HG03159 (cell line): Measurements from ENCODE around the gene PCSK9.

Experiments
- ATAC-seq: cut with Tn5 transposase; IDR thresholded peaks from one replicate; pipeline ENCODE4 v1.9.1; 2021; ENCODE audit warnings: mild to moderate bottlenecking, moderate library complexity; ENCODE audit not compliant: unreplicated experiment

Gene PCSK9

DNA sequence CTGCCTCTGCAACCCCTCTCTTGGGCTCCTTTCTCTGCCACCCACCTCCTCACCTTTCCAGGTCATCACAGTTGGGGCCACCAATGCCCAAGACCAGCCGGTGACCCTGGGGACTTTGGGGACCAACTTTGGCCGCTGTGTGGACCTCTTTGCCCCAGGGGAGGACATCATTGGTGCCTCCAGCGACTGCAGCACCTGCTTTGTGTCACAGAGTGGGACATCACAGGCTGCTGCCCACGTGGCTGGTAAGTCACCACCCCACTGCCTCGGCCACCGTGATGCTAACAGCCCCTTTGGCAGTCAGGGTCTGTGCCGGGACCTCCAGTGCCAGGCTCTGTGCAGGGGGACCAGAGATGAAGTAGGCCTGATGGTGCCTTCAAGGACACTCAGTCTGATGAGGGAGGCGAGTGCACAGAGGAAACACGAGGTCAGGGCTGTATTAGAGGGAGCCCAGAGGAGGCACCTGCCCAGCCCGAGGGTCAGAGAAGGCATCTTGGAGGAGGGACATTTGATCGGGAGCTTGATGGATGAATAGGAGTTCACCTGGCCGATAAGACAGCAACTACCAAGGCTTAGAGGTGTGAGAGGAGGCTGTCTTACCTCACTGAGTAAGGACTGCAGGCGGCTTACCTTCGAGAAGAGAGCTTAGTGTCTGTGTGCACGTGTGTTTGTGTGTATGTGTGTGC is 18.1 kb downstream of the PCSK9 start:
- ATAC-seq = no peak

DNA sequence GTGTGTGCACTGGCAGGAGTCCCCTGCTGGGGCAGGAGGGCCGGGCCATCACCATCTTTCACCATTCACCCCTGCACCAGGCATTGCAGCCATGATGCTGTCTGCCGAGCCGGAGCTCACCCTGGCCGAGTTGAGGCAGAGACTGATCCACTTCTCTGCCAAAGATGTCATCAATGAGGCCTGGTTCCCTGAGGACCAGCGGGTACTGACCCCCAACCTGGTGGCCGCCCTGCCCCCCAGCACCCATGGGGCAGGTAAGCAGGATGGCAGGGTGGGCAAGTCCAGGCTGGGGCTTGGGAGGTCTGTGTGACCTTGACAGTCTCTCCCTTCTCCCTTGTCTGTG is 18.6 kb downstream of the PCSK9 start:
- no peak for ATAC-seq

DNA sequence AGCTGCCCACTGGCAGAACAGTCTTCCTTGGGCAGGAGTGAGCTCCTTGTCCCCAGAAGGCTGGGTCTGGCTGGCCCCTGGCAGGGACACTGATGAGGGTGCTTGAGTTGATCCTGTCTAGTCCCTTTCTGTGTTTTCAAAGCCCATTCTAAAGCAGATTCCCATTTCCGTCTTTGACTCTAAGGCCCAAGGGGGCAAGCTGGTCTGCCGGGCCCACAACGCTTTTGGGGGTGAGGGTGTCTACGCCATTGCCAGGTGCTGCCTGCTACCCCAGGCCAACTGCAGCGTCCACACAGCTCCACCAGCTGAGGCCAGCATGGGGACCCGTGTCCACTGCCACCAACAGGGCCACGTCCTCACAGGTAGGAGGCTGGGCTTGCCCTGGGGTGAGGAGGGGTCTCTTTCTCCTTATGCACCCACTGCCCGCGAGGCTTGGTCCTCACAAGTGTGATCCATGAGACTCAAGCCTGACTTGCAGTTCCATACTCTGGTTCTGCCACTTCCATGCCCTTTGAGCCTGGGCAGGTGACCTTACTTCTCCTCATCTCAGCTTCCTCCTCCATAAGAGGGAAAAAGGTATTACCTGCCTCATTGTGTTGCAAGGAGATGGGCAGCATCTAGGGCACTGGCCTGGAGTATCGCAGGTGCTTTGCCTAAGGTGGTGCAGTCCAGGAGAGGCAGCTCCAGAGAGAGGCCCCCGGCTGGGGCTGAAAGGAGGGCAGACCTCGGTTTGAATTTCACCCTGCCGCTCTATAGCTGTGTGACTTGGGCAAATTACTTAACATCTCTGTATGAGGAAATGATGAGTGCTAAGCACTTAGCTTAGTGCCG is 20.2 kb downstream of the PCSK9 start:
- no peak for ATAC-seq

DNA sequence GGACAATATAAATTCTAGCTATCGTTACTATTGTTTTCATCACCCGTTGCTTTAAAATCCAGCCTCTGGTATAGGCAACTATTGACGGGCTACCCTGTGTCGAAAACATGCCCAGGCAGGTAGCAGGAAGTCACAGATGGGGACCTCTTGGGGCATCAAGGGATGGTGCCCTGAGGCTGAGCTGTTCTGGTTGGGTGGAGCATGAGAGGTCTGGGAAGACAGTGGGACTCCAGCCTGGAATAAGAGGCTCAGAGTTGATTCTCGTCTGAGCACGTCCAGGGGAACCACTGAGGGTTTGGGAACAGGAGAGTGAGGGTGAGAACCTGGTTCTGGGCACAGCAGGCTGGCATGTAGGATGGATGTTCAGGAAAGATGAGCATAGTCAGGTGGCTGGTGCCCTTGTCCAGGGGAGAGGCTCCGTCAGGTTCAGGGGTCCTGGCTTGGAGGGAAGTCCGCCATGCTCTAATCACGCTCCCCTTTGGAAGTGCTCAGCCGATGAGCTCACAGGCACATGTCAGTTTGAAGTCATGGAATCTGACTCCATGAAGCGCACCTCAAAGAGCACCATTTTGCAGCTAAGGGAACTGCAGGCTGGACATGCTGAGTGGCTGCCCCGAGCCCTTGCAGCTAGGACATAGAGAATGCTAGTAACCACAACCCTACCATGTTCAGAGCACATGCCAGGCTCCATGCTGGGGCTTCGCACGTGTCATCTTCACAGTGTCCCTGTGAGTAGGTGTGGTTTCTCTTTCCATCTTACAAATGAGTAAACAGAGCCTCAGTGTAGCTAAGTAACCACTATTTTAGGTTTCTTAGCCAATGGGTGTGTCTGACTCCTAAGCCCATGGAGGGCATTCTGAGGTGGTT is 21.0 kb downstream of the PCSK9 start:
- no peak for ATAC-seq

DNA sequence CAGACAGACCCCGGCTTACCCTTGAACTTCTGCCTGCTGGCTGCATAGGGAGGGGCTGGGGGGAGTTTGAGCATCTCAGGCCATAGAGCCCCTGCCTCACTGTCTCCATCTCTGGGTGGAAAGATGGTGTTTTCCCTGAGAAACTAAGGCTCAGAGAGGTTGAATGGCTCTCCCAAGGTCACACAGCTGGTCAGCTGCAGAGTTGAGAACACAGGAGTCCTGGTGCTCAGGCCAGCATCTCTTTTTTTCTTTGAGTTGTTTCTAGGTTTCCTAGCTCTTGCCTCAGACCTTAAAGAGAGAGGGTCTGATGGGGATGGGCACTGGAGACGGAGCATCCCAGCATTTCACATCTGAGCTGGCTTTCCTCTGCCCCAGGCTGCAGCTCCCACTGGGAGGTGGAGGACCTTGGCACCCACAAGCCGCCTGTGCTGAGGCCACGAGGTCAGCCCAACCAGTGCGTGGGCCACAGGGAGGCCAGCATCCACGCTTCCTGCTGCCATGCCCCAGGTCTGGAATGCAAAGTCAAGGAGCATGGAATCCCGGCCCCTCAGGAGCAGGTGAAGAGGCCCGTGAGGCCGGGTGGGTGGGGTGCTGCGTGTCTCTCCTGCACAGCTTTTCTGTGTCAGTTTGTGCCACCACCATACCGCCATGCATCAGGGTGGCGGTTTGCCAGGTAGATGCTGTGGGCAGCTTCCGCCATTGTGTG is 21.8 kb downstream of the PCSK9 start:
- no peak for ATAC-seq

DNA sequence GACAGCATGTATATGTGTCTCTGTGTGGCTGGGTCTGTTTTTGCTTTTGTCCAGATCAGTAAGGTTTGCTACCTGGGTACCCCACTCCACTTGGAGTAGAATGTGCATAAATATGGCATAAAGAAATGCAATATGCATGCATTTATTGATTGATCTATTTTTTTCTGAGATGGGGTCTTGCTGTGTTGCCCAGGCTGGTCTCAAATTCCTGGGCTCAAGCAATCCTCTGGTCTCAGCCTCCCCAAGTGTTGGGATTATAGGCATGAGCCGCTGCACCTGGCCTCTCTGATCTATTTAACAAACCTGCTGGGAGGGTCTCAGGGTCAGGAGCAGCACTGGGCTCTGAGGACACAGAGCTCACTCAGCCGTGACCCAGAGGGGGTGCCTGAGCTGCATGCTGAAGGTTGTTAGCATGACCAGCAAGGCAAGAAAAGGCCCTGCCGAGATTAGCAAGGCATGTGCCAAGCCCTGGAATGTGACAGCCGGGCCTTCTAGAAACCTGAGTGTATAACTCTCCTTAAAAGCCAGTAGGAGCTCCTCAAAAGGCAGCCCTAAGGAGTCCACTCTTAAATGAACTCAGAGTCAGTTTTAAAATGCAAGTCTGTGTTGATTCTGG is 22.5 kb downstream of the PCSK9 start:
- ATAC-seq = no peak

DNA sequence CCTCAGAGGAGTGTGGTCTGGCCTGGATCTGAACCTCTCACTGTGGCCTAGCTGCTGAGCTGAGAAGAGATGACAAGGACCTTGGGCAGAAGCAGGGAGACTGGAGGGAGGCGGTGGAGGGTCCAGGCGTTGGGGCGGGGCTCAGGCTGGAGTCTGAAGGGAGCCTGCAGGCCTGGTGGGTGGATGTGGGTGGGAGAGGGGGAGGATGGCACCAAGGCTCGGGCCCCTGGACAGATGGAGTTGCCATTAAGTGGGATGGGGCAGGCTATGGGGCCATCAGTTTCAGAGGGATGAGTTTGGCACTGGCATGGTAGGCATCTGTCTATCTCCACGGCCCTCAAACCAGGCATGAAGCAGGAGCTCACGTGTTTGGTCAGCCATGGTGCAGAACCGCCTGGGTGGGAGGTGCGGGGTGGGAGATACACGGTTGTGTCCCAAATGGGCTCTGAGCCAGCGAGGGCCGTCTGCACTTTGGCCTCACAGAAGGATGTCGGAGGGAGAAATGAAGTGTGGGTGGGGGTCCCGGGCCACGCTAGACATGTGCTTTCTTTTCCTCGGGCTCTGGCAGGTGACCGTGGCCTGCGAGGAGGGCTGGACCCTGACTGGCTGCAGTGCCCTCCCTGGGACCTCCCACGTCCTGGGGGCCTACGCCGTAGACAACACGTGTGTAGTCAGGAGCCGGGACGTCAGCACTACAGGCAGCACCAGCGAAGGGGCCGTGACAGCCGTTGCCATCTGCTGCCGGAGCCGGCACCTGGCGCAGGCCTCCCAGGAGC is 23.6 kb downstream of the PCSK9 start:
- ATAC-seq = no peak

DNA sequence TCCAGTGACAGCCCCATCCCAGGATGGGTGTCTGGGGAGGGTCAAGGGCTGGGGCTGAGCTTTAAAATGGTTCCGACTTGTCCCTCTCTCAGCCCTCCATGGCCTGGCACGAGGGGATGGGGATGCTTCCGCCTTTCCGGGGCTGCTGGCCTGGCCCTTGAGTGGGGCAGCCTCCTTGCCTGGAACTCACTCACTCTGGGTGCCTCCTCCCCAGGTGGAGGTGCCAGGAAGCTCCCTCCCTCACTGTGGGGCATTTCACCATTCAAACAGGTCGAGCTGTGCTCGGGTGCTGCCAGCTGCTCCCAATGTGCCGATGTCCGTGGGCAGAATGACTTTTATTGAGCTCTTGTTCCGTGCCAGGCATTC is 24.2 kb downstream of the PCSK9 start:
- no peak for ATAC-seq

DNA sequence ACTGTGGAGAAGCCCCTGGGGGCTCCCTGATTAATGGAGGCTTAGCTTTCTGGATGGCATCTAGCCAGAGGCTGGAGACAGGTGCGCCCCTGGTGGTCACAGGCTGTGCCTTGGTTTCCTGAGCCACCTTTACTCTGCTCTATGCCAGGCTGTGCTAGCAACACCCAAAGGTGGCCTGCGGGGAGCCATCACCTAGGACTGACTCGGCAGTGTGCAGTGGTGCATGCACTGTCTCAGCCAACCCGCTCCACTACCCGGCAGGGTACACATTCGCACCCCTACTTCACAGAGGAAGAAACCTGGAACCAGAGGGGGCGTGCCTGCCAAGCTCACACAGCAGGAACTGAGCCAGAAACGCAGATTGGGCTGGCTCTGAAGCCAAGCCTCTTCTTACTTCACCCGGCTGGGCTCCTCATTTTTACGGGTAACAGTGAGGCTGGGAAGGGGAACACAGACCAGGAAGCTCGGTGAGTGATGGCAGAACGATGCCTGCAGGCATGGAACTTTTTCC is 24.8 kb downstream of the PCSK9 start:
- ATAC-seq = no peak

DNA sequence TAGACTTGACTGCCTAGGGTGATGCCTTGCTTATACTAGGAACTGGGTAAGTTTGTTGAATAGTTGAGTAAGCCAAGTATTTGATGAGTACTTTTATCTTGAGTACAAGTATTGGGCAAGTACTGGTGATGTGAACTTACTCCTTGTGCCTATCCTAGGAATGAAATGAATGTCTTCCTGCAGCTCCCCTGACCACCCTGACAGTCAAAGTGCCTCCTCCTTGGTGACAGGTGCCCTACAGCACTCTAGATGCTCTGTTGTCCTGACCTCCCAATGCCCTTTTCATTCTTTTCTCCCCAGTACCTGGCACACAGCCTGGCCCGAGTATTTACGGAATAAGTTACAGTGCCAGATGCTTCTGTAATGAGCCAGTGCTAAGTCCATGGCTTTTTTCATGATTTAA is 25.5 kb downstream of the PCSK9 start:
- no peak for ATAC-seq

DNA sequence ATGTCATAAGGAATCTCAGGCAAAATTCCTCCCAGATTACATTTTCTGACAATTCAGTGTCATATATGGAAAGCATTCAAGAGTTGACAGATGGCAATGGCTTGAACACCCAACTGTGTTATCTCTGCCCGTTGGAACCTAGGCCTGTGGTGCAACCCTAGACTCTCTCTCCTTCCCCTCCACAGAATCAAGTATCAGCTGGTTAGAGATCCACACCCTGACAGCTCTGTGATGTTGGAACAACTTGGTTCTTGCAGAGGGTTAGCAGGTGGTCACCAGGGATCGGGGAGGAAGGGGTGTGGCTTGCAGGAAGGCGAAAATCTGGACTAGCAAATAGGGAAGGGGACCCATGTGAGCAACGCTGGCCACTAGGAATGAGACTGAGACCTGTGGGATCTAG is 26.3 kb downstream of the PCSK9 start:
- no peak for ATAC-seq

DNA sequence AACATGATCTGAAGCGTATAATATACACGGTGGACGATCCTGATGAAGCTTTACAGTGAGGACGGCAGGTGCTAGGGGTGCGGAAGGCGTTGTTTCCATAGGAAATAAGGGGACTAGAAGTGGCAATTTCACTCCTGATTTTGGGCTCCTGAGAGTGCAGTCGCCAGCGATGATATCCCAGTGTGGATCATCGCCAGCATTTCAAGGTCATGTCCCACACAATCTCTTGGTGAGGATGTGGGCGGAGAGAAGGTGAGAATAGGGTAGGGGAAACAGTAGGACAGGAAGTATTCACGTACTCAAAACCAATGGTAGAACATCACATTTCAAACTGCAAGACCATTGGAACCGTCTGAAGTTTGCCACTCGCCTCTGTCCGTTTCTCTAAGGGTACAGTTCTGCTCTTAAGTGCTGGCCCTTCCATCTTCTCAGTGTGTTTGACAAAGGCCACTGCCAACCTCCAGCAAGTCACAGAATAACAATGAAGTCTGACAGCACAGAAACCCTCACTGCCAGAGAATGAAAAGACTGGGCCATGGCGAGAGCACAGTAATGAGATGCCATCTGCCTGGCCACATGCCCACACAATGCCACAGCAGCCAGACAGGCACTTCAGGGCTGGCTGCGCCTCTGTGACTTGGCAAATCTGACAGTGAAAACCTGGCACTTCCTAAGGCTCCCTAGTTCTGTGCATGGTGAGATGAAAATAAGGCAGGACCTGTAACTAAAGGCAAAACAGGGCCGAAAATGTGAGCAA is 27.9 kb downstream of the PCSK9 start:
- no peak for ATAC-seq

DNA sequence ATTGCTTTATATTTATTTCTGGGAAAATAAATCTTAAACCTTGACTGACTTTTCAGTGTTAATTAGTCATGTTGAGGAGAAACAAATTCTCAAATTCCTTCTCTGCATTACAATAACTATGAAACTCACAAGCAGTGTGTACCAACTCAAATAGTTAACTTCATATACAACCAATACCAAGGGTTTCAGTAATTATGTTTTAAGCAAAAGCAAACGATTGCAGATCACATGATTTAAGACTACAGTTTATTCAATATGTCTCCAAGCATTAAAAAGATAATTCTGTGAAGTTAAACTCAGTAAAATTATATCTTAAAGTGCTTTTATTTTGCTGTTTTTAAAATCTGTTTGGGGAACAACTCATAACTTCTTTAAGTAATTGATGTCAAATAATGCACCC is 28.6 kb downstream of the PCSK9 start:
- no peak for ATAC-seq

DNA sequence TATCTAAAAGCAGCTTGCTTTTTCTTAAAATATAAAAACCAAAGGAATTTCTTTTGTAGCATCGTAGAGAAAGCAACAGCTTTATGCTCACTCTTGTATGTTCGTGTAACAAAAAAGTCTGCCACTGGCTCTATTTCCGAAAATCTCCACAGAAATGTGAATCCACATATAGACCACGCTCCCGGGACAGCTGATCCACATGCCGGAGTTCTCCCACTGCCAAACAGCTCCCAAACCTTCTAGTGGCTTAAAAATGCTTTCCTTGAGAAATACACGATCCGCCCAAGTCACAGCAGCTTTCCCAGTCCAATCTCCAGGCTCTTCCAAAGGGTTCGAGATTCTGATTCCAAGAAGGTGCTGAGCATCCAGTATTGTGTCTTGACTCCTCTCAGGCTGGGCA is 29.3 kb downstream of the PCSK9 start:
- ATAC-seq = no peak

DNA sequence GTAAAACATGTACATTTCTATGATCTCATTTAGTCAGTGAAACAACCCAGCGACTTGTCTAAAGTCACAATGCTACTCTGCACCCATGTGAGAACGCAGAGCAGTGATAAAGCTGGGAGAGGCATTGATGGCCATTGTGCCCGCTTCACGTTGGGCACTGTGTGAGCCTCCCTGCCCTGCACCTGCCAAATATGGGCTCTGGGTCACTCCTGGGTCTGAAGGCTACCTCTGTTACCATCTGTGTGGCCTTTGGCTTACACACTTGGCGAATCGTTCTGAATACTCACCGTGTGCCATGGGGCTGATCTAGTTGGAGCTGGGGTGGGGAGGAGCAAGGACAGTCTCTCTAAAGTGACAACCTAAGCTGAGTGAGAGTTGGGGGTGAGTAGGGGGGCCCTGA is 29.9 kb downstream of the PCSK9 start:
- ATAC-seq = no peak

DNA sequence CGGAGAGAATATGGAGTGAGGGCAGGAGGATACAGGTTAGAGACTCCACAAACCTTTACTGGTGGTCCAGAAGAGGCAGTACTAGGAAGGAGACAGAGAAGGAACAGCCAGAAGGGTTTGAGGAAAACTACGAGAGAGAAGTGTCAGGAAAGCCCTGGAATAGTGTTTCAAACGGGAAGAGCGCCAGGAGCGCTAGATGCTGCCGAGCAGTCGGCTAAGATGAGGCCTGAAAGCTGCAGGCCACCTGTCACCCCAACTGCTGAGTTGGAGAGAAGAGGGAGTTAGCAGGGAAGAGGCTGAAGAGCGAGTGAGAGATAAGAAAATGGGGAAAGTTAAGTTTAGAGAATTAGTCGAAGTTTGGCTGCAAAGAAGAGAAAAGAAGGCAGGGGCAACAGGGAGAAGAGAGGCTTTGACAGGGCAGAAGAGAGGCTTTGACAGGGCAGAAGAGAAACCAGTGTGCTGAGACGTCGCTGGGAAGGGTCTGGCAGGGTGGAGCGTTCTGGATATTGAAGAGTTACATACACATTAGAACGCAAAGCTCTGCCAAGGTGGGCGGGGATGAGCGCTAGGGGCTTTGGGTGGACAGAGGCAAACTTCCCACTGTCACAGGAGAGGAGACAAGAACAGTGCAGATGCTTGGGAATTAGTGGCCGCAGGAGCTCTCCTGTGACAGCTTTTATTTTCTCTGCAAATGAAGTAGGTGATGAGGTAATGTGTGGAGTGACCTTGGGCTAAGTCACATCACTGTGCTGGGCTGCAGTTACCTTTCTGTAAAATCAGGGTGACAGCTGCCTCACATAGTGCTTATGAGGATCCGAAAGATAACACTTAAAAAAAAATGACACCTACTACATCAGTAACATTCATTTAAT is 31.2 kb downstream of the PCSK9 start:
- no peak for ATAC-seq

DNA sequence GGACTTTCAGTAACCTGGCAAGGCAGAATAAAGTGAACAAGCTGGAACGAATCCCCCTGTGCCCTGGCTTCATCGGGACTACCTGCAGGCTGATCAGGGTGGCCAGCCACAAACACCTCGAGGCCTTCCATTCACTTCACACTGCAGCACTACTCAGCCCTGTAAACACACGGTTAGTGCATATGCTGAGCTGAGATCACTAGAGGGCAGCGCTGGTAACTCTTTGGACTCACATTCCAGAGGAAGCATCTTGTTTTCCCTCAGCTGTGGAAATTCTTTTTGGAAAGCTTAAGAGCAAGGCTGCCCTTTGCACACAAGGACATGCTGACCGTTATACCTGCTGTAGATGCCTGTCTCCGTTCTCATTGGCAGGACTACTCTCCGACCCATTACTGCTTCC is 32.1 kb downstream of the PCSK9 start:
- no peak for ATAC-seq
